ENCODE results near the gene CRYBB1.
A peak's percentile ranks its signal among the peaks of the same experiment; 100 is the strongest.

Gene CRYBB1

GRCh38 chr22:26617271-26618199 lies at the start of gene CRYBB1:
Gene CRYBB1 (minus strand): TSS chr22:26618027. CDS start chr22:26616319, 1,708 bp downstream.
- DNase-seq = no peak

GRCh38 chr22:26667140-26667539 lies 49.3 kb upstream of the CRYBB1 start:
- DNase-seq = no peak

DNA sequence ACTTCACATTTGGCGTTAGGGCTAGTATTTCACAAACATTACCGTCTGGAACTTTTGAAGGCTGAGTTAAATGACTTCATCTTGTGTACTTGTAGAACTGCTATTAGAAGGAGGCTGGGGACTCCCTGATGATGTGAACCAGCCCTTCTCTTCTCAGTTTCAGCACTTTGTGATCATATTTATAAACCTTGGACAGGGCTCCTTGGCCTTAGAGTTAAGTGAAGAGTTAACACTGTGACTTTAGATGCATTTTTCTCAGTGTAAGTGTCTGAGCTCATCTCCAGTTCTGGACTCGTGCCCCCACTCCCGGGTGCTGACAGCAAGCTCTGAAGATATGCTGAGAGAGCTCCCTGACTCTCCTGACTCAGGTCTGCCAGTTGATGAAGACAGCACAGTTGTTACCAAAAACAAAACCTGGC lies 48.0 kb upstream of the CRYBB1 start:
- no peak for DNase-seq

DNA sequence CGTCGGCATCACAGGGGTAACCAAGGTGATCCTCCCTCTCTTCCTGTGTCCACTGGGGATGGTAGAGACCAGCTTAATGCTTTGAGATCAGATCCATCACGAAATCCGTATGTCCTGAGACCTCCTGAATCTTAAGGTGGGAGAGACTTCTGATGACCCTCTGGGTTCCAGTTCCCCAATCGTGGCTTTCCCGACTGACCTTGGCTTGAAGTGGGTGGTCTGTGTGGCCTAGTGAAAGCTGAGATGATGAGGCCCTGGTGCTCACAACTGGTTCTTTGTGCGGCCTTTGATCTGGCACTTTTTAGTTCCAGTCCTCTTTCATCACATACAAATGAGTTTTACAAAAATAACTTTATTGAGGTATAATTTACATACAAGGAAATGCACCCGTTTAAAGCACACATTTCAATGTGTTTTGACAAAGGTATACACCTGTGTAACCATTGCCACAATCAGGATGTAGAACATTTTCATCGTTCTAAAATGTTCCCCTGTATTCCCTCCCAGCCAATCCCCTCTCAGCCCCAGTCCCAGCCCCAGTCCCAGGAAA lies 45.6 kb upstream of the CRYBB1 start:
- no peak for DNase-seq

- no peak for DNase-seq
Measured at GRCh38 chr22:26662160-26662559, 44.3 kb upstream of the CRYBB1 start.

DNA sequence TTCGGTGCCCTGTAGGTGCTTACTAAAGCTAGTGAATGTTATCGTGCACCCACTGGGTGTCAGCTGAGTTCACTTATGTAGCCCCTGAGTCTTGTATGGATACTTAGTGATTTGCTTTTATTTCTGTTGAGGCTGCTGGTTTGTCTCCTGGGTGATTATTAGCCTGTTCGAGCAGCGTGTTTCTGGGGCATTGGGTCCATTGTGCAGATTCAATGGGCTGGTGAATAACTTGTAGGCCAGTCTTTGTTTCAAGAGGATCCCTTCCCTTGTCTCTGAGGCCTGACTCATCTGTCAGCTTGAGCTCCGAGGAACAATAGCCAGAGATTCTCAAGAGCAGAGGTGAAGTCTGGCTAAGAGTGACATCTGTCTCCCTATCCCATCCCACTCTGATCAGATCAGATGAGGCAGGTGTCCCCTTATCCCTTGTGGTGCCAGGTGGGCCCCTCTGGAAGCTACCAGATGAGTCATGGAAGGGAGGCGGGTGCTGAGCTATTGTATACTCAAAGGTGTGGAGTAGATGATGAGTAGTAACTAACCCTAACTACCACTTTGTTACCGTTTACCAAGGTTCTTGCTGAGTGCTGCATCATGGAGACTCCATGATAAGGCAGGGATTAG lies 43.2 kb upstream of the CRYBB1 start:
- DNase-seq = no peak

DNA sequence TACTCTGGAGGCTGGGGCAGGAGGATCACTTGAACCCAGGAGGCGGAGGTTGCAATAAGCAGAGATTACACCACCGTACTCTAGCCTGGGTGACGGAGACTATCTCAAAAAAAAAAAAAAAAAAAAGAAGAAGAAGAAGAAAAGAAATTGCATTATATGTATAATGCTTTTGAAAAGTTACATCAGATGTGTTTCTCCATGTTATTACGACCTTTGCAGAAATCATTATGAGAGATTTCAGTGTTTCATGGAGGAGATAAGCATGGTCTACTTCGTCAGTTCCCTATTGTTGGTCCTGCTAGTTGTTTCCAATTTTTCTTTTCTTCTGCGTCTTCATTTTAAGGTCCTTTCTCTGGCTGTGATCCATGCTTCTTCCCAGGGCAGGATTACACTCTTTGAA lies 42.5 kb upstream of the CRYBB1 start:
- no peak for DNase-seq

DNA sequence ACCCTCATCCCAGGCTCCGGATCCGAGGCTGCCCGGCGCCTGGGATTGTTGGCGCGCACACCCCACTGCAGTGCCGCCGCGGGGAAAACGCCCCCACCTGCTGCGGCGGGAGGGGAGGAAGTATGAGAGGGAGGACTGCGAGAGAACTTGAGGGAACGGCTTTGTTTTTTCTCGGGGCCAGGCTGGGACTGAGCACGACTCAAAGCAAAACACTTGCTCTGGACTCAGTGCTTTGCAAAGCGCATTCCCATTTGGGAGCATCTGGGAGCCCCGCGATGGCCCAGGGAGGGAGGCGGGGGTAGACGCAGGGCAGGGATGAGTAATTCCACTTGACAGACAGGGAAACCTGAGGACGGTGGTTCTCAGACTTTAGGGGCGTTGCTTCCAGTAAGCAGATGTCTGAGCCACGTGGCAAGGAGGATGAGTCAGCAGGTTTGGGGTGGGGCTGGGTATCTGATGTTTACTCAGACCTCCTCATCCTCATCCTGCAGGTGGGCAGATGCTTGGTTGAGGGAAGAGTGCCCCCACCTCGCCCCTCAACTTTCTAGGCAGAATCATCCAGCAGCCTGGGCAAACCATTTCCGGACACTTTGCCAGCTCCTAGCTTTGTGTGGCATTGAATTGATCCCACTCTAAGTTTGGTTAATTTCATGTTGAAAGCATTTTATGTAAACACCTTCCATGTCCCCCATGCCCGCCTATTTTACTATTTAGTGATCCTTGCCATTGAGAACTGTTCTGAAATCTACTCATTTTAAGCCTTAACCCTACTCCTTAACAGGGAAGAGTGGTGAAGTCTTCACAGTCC lies 41.0 kb upstream of the CRYBB1 start:
- peak; percentile 68 for DNase-seq

- no peak for DNase-seq
Measured at GRCh38 chr22:26658161-26658560, 40.3 kb upstream of the CRYBB1 start.

DNA sequence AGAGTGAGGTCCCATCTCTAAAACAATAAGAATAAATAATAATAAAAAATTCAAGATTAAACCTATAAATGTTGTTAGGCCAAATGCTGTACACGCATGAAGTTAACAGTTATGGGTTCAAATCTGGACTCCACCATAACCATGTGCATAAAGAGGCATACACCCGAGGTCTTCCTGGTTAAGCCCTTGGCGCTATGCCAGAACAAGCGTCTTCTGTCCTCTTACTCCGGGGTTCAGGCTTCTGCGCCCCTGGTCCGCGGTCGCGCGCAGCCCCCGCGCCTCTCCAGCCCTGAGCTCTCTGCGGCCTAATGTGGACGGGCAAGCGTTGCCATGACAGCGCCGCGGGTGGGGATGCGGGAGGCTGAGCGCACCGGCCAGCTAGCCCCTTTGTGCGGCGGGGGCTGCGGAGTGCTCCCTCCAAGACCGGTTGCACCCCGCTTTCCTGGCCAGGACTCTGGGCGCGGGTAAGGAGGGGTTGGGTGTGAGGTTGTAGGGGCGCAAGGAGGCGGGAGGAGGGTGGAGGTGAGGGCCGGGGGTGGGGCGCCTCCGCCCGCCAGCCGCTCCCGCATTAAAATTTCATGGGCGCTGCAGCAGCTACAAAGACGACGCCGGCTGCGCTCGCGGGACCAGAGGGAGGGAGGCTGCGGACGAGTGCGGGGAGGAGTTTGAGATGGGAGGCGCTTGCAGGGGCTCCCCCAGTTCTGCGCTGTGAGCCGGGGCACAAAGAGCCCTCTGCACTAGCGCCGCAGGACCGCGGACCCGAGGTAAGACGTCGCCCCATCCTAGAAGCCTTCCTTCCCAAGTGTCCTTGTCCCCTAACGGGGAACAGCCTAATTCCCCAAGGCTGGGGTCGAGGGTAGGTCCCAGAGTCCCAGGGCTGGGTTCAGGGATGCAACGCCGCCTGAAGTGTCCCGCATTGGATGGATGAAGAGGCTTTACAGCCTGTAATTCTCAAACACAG lies 39.3 kb upstream of the CRYBB1 start, which contains the start of gene MIAT:
Gene MIAT, plus strand, starts transcription at position 698 of the 961 bp plus-strand sequence.
- DNase-seq = peak; percentile 65

- DNase-seq = no peak
Measured at GRCh38 chr22:26651815-26652214, 34.0 kb upstream of the CRYBB1 start.

- no peak for DNase-seq
Measured at GRCh38 chr22:26650722-26651421, 33.0 kb upstream of the CRYBB1 start.

DNA sequence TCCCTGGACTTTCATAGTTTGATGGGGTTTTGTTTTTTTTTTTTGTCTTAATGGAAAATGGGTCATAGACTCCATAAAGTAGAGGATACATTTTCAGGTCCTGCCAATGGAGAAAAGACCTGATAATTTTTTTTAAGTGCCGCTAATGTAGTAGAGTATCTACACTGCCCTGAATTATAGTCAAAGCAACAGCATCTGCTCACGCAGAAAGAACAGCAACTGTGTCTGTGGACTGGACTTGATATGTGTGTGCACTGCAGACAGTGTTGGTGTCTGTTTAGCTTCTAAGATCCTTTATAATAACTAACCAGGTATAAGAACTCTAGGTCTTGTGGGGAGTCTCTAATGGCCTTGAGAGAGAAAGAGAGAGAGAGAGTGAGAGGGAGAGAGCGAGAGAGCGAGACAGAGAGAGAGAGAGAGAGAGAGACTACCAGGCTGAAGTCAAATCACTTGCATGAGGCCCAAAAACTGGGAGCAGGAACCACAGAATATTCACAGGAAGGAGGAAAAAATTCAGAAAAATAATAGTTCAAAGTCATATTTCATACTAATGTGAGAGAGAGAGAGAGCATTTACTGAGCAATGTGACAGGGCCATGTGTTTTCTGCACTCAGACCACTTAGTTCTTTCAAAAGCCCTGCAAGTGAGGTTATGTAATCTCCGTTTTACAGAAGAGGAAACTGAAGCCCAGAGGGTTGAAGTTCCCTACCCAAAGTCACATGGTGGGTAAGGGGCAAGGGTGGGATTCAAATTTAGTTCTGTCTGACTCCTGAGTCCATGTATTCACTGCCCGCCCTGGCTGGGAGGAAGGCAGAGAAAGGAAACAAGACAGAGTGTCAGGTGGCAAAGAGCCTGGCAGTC lies 30.9 kb upstream of the CRYBB1 start:
- no peak for DNase-seq

DNA sequence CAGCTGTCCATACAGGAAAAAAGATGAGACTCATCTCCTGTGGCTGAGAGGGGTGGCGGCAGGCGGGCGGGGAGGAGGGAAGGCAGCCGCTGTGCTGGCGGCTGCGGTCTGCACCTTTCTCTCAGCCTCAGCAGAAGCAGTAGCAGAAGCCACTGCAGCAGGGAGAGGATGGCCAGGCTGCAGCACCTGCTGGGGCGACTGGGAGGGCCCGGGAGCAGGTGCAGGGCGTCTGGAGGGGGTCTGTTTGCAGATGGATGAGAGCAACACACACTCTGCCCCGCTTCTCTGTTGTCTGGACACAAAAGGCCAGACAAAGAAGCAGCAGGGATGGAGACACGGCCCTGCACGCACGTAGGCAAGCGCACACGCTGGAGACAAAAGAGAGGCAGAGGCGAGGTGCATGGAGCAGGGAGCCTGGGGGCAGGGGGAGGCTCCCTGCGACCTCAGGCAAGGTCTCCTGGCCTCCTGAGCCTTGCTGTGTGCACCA lies 30.2 kb upstream of the CRYBB1 start:
- peak; percentile 36 for DNase-seq

GRCh38 chr22:26646158-26646557 lies 28.3 kb upstream of the CRYBB1 start:
- DNase-seq = no peak

DNA sequence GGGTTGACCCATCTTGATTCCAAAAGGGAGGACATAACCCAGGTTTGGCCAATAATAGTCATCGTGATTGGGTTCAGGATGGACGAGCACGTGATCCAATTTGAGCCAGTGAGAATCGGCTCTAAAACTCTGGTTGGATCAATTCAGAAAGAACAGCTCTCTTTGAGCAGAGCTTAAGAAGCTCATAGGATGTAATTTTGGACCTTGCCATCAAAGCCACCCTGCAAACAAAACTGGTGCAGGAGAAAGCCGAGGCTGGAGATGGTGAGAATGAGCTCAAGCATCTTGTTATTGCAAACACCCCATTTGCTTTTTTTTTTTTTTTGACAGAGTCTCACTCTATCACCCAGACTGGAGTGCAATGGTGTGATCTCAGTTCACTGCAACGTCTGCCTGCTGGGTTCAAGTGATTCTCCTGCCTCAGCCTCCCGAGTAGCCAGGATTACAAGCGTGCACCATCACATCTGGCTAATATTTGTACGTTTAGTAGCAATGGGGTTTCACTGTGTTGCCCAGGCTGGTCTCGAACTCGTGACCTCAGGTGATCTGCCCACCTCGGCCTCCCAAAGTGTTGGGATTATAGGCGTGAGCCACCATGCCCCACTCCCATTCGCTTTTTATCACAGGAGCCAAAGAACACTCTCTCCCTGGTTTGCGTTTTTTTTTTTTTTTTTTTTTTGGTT lies 25.7 kb upstream of the CRYBB1 start:
- DNase-seq = no peak

- DNase-seq = peak; percentile 59
Measured at GRCh38 chr22:26642465-26643417, 24.9 kb upstream of the CRYBB1 start.

GRCh38 chr22:26636296-26636695 lies 18.5 kb upstream of the CRYBB1 start:
- DNase-seq = no peak

Measured in activated CD4-positive, alpha-beta T cell treated with anti-CD3 and anti-CD28 coated beads, Interleukin-2, amount 50 U/mL, for 1 hour (primary cell).